GM20431 (cell line): ENCODE results near the gene ARMC9.
"Not testable (repeated sequence)": the region's sequence is repeated elsewhere in the genome, so short reads cannot be mapped to it uniquely, and the experiment has no call there.

Source experiments
- in situ Hi-C: fragments of 300-500 bp; cut with MseI, MboI; formaldehyde crosslinking; loops from one replicate; pipeline ENCODE4 v1.15.0; 2020; ENCODE audit warnings: low sequenced_read_pairs; ENCODE audit not compliant: unreplicated experiment

ARMC9 gene

DNA sequence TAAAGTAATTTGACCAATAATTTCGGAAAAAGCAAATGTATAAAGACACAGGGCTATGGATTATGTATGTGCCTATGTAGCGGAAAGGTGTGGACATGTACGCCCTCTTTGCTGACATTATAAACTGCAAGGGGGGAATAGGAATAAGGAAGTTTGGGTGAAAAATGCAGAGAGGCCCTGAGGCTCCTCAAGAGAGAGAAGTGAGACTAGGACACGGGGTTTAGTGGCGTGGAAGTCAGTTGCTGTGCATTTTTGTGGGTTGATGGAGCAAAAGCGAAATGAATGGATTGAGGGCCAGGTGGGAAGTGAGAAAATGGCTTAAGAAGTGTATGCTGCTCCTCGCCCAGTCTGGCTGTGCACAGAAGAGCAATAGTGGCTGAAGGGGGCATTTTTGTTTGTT is 100.8 kb downstream of the ARMC9 start:
- in situ Hi-C loops = no loop called here

DNA sequence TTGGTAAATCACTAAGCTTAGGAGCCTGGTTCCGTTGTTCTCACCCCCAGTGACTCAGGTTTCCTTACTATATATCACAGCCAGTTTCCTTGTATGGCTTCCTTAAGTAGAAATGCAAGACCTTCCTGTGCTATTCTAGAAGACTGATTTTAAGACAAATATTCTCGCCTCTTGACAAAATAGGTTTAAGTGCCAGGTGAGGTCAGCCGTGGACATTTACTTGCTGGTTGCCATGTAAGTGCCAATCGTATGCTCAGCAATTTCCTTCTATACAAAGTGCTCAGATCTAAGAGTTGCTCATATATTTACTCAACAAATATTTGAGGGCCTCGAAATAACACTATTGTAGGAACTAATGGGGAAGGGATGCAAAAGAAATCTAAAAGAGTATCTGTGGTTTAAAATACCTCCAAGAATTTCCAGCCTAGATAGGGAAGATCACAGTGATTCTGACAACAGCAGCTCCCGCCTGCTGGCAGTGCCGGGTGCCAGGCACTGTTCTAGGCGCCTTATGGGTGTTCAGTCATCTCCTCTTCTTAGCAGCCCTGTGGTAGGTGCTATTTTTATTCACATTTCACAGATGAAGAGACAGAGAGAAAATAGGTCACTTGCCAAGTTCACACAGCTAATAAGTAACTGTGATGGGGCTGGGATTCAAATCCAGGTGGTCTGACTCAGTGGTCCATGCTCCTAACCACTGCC is 101.7 kb downstream of the ARMC9 start:
- in situ Hi-C loops = no loop called here

DNA sequence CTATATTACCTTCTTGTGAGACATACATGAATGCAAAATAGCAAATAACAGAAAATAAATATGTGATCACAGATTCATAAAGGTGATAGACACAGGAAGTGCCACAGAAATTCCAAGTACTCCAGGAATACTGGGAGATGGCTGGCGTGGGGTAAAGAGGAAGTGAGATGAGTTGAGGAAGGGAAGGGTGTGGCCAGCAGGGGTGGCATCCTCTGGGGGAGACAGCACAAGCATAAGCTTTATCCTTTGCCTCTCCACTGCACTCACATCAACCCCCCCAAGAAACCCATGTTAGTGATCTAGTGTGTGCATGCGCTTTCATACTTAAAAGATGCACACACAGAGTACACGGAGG is 102.3 kb downstream of the ARMC9 start:
- in situ Hi-C loops = no loop called here

DNA sequence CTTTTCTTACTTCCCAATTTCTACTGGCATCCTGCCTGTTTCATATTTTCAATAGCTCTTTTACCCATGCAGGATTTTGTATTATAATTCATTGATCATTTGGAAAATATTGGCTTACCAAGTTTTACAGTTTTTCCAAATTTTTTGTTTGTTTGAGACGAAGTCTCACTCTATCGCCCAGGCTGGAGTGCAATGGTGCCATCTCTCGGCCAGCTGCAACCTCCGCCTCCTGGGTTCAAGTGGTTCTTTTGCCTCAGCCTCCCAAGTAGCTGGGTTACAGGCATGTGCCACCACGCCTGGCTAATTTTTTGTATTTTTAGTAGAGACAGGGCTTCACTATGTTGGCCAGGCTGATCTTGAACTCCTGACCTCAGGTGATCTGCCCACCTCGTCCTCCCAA is 105.8 kb downstream of the ARMC9 start:
- in situ Hi-C loops = not testable (repeated sequence)

DNA sequence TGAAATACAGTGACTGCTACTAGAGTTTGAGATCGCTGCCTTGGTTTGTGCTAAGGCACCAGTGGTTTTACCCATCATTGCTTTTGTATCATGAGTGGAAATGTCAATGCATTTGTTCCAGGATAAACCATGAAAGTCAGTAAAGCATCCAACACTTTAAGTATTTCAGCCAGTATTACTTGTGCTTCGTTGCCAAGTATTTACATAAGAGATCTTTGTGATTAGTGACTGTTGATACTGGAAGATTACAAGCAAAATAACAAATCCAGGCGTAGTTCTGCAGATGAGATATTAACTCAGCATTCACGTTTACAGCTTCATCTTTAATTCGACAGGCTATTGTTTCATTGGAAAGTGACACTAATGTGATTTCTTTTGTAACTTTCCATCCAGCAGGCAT is 106.8 kb downstream of the ARMC9 start:
- in situ Hi-C loops = no loop called here

DNA sequence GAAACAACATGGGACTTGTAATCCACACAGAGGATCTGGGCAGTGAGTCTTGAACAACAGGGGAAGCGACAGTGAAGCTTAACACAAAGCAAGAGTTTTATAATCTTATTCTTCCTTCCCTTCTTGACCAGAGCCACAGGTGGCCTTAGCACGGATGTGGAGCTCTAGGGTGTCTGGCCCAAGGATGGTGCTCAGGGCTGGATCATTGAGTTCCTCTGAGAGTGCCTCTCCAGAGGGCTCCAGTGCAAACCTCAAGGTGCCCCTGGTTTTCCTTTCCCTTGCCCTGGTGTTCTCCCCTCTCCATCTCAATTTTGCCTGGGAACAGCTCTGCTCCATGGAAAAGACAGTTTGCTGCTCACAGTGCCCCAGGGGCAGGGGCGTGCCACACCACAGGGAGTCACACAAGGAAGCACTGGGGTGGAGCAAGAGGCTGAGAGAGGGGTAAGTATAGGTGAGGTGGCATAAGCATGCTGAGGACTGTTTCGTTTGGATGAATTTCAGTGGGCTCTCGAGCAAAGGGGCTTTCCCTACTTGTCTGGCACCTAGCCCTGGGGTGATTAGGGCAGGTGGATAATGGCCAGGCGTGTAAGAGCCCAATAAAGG is 108.5 kb downstream of the ARMC9 start:
- in situ Hi-C loops = no loop called here

DNA sequence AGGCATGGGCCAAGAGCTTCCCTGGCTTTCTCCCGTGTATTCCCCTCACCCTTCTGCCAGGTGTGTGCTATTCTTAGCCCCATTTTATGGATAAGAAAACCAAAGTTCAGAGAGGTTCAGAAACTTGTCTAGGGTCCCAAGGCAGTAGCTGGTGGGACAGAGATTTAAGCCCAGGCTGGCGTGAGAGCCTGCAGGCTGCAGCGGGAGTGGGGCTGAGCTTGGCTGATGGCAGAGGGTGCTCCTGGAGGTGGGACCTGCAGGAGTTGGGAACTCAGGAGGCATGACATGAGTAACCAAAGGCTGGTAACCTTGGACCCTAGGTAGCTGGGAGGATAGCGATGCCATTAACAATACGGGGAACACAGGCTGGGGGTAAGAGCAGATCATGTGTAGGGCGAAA is 109.8 kb downstream of the ARMC9 start:
- in situ Hi-C loops = no loop called here

DNA sequence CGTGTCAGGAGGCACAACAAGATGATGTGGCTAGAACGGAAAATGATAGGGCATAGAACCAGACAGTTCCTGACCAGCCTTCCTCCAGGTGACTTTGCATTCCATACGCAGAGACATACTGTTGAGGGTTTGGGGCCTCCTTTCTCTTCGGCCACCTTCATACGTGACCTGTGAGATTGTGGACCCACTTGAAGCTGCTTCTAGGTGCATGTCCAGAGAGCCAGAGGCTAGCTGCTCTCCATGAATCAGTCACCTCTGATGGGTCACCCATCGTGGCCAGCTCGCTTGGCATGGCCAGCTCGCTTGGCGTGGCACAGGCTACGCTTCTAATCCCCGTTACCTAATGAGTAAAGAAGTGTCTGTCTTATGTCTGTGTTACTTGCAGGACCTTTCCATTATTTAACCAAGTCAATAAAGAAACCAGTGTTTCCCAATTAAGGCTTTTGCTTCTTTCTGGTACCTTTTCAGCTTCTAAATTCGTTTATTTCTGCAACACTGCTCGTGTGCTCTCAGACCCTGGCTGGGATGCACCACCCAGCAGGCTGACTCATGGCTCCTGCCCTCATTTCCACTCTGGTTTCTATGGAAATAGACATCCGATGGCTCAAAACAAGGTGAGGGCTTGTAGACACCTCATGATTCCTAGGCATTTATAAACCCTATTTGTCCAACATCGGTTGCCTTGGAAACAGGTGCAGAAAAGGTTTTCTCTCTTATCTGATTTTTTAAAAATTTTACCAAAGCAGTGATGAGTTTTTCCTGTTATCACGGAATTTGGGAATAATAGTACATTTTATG is 110.4 kb downstream of the ARMC9 start:
- in situ Hi-C loops = no loop called here

DNA sequence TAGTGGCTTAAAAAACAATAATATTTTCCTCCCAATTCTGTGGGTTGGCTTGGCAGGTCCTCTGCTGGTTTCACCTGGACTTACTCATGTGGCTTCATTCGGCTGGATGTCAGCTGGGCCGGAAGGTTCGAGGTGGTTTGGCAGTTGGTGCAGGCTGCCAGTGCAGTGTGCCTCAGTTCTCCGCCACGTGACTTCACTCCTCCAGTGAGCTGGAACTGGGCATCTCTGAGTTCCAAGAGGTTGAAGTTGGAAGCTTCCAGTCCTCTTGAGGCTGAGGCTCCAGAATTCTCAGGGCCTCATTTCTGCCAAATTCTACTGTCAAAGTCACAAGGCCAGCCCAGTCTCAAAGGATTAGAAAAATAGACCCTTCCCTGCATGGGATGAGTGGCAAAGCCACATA is 113.6 kb downstream of the ARMC9 start:
- in situ Hi-C loops = no loop called here

DNA sequence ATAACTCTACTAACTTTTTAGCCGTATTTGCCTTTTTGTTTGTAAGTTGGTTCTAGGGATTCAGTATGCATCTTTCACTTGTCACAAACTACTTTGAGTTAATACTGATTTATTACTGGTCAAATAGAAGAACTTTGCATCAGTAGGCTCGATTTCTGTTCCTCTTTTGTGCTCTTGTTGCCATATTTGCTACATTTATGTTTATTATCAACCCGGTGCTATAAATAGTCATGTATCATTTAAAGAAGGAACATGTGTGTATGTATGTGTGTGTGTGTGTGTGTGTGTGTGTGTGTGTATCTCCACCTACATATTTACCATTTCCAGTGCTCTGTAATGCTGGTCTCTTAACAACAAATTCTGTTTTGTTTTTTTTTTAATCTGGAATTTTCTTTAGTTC is 117.5 kb downstream of the ARMC9 start:
- in situ Hi-C loops = no loop called here

DNA sequence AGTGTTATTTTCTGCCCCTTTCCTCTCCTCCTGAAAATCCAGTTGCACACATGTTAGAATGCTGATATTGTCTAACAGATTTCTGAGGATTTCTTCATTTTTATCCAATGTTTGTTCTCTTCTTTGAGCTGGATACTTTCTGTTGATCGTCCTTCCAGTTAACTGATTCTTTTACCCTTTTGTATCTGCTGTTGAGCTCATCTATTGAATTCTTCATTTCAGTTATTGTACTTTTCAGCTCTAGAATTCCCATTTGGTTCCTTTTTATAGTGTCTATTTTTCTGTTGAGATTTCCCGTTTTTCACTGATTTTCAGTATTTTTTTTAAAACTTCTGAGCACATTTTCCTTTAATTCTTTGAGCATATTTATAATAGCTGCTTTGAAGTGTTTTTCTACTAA is 119.1 kb downstream of the ARMC9 start:
- in situ Hi-C loops = no loop called here

DNA sequence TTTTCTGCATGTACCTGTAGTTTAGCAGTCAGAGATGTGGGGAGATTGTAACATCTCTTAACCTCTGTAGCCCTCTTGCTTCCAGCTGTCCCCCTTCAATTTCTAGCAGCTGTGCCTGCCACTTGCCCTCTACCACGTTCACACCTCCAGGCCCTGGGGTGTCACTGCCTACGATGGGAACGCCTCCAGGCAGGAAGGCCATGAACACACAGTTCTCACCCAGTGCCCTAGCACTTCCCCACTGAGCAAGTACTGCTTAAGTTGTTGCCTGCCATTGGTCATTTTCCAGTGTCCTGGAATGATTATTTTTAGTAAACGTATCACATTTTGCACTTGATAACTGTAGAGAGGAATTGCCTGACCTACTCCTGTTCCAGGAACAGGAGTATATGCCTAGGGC is 120.0 kb downstream of the ARMC9 start:
- in situ Hi-C loops = no loop called here

DNA sequence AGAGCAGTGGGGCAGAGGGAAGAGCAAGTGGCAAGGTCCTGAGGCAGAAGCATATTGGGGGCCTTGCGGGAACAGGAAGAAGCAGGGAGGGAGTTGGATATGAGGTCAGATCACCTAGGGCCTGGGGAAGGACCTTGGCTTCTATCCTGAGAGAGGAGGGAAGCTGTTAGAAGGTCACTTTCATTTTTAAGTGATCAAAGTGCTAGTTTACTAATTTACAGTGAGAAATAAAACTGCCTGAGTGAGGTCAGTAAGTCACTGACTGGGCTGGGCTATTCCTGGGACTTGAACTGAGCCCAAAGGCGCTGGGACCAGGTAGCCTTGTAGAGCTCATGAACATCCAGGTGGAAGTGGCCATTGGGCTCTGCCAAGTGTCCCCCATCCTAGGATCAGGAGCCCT is 120.5 kb downstream of the ARMC9 start:
- in situ Hi-C loops = no loop called here

DNA sequence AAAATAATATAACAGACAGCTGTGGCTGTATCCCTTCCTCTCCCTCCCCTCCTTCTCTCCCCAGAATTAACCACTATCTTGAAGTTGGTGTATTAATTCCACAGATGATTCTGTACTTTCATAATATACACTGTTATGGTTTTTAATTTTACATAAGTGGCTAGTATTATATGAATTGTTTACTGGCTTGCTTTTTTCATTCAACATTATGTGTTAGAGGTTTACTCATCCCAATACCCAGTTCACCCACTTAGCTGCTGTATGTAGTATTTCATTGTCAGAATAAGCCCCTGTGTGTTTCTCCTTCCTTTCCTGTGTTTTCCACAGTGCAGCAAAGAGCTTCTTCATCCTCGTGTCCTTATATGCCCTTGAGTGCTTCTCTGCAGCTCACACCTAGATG is 121.4 kb downstream of the ARMC9 start:
- in situ Hi-C loops = no loop called here

DNA sequence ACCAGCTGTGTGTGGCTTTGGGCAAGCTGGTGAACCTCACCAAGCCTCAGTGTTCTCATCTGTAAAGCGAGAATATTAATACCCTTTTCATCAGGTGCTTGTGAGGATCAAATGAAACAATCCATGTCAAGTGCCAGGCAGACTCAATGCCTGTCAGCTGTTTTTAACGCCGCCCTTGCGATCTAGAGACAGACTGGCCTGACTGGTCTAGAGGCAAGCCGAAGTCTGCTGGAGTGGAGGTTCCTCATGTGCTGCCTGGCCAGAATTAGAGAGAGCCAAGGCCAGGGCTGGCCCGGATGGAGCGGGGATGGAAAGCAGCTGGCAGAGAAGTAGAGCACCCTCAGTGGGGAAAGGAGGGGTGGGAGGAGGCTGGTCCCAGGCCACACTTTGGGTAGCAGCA is 122.6 kb downstream of the ARMC9 start:
- in situ Hi-C loops = no loop called here

DNA sequence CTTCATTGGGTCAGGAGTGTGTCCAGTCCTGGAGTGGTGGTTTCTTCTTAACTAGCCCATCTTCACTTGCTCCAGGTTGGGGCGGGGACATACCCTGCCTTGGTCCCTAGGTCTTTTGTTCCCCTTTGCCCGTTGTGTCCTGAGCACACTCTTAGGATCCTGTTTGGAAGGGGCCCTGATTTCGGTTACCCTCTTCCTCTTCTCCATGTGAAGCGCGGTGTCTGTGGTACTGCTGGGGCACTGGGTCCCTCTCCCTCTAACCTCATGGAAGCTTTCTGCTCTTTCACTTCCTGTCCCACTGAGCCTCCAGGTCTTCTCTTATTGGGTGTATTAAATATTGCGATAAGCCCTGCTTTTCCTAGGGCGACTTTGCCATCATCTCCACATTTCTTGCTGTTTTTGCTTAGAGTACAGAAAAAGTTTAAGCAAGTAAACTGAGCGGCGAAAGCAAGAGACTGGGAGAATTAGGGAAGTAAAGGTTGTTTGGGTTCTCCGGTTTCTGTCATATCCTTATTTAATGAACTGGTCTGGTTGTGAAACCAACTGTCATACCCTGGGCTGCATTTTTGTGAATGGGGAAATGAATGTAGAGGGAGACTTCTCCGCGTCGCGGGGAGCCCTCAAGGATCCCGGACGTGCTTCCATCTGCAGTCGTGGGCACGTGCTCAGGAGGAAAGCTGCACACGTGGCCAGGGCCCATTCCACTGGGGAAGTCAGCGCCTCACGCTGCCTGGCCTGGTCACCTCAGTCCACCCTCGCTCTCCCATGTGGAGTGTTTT is 123.3 kb downstream of the ARMC9 start:
- in situ Hi-C loops = no loop called here

DNA sequence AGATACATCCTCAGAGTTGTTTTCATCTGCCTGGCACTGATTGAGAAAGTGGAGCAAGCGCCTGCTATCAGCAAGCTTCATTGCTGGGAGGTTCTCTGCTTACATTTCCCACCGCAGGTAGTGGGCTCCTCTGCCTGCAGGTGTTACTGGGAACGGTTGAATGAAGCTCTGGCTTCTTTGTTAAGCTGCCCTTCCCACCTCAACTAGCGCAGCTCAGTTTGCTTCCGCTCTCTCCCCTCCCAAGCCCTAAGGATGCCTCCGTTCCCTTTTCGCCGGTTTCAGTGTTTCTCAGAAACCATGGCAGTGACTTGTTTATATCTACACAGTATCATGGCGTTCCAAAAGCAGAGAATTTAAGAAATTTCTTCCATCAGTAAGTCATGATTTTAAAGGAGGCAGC is 124.9 kb downstream of the ARMC9 start:
- in situ Hi-C loops = no loop called here

DNA sequence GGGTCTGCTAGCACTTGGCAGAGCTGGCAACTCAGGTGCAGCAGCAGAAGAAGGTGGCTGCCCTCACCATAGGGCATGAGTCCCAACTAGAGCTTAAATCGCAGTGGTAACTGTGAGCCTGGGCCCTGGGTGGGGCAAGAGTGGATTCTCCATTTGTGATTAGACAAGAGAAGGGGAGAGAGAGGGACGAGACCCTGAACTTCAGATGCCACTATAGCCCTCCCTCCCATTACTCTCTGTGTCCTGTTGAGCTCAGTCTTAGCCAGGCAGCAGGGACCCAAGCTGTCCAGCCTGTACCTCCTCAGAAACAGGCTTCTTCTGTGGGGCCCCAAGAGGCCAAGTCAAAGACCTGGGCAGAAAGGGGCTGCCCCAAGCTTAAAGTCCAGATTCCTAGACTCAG is 127.4 kb downstream of the ARMC9 start:
- in situ Hi-C loops = no loop called here

DNA sequence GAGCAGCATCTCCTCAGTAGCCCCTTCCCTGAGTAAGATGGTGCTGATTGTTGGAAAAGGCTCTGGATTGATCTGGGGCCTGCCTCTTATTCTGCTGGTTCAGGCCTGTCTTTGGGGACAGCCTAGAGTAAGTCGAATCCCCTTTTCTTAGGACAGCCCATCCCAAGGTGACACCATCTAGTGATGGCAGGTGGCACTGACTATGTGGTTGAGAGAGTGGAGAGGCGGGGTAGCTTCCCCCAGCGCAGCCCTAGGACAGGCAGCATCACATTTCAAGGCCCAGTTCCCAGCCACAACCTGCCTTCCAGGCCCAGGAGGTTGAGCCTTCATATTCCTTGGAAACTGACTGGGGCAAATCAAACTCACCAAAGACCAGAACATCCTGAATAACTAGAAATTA is 128.0 kb downstream of the ARMC9 start:
- in situ Hi-C loops = no loop called here

DNA sequence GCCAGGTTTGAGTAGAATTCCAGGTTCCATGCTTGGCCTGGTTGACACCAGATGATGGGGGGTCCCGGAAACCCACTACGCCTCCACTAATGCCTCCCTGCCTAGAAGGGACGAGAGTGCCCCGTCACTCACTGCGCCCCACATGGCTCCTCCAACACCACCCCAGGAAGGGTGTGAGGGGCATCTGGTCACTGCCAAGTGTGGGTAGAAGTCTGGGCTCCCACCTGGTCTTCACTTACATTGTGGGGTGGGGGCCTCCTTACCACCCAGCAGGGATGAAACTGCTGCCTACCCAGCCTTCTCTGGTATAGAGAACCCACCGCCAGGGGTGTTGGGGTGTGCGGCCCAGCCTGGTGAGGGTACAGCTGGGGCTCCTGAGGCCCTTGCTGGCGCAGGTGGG is 131.9 kb downstream of the ARMC9 start:
- in situ Hi-C loops = no loop called here

DNA sequence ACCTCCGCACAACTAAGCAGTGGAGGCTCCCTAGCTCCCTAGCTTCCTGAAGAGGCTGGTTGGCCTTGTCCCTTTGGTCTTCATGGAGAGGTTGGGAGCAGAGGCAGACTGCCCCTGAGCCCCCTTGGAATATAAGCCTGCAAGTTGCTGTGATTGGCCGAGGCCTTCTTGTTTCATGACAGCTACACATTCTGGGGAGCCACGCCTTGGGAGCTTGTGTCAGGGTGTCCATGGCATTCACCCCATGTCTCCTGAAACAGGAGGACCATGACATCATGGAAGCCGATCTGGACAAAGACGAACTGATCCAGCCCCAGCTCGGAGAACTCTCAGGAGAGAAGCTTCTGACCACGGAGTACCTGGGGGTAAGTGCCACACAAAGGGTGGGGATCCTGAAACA is 133.1 kb downstream of the ARMC9 start:
- in situ Hi-C loops = no loop called here
